Subcutaneous adipose tissue (tissue), 4 donors: ENCODE data around the gene SLC25A27. TPM values are rescaled to one million over a fixed set of nuclear protein-coding genes. Genes with fewer than 3 reads are reported as not detected.

Experiments
- CTCF ChIP-seq: fragments of 450-650 bp; IDR thresholded peaks from one replicate; pipeline ENCODE4 v1.5.1; 2016; ENCODE audit warnings: low read depth, mild to moderate bottlenecking, control low read depth, antibody characterized with exemption, moderate library complexity
- total RNA-seq, 4 donors: library from RNA; depleted of rRNA; stranded (reverse); fragments of >200 nt; gene quantifications; one replicate each; pipeline ENCODE4 v1.1.0, GENCODE V29; 2016

Gene SLC25A27
- total RNA-seq, 4 donors from 2014 or later = 20.7 to 36.7 (median 28.2) TPM

DNA sequence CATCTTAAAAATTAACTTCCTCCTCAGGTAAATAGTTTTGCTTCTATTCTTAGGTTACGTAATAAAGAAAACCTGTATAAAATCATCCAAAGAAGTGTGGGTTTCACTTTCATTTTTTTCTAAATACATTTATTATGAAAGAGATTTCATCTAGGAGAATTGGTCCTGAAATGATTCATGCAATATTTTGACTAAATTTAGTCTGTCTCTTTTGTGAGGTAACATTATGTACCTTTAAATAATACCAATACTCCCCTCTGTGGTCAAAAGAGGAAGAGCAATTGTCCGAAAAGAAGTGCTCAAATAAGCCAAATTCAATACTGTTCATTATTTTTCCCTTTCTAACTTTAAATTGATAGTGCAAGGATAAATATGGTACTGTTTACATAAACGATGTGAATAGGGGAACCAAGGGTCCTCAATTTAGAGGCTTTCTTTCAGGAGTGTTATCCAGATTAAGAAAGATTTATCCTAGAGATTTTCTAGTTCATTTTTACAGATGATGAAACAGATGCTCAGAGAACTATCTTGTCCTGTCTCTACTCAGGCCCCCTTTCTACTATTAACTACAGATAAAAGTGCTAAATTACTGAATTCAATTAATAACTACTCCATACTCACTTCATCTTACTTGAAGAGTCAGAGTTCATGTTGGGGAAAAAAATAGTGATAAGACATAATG, 26.4 kb upstream of the SLC25A27 start:
- no peak for TF ChIP-seq CTCF

GRCh38 chr6:46626976-46627375, 25.8 kb upstream of the SLC25A27 start:
- no peak for TF ChIP-seq CTCF

GRCh38 chr6:46628498-46628897, 24.3 kb upstream of the SLC25A27 start:
- TF ChIP-seq CTCF = no peak

GRCh38 chr6:46628976-46629375, 23.8 kb upstream of the SLC25A27 start:
- no peak for TF ChIP-seq CTCF

DNA sequence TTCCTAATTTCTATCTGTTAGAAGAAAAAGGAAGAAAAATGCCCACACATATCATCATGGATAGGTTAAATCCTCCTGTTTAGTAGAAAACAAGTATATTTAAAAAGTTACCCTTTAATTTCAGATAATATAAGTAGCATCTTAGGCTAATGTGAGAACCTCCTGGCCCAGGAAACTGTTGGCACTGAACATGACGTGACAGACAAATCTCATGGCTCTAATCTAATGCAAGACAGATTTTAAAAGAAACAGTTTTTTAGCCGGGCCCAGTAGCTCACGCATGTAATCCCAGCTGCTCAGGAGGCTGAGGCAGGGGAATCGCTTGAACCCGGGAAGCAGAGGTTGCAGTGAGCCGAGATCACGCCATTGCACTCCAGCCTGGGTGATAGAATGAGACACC, 23.1 kb upstream of the SLC25A27 start:
- TF ChIP-seq CTCF = no peak

GRCh38 chr6:46632053-46632452, 20.7 kb upstream of the SLC25A27 start:
- TF ChIP-seq CTCF = no peak

- TF ChIP-seq CTCF = no peak
These were observed 17.3 kb upstream of the SLC25A27 start for GRCh38 chr6:46635462-46635861.
